ENCODE data around the gene IFNL4. TPM values are rescaled to one million over a fixed set of nuclear protein-coding genes. Genes with fewer than 3 reads are reported as not detected.
A peak's percentile ranks its signal among the peaks of the same experiment; 100 is the strongest.
"Not testable (repeated sequence)": the region's sequence is repeated elsewhere in the genome, so short reads cannot be mapped to it uniquely, and the experiment has no call there.

IFNL4 gene
- total RNA-seq, result not detected

- DNase-seq, result no peak
Measured at GRCh38 chr19:39248806-39249205, at the start of gene IFNL4. TSS of gene IFNL4 (minus strand) at chr19:39248856.

GRCh38 chr19:39297931-39298634 is 49.4 kb upstream of the IFNL4 start:
- peak; percentile 31 for DNase-seq

DNA sequence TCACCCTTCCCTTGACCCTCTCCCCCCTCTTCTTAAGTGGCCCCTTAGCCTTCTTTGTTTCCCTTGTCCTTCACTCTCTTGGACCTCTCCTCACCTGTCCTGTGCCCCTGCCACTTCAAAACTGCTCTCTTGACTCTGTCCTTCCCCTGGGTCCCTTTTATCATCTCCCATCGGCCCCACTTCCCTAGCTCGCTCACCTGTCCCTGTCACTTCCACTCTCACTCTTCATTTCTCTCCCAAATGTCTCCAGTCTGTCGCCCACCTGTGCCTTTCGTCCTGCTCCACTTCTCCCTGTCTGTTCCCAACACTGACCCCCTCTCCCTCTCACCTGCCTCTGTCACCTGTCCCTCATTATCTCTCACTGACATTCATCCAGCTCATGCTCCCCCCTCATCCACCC is 48.2 kb upstream of the IFNL4 start:
- DNase-seq, result no peak

DNA sequence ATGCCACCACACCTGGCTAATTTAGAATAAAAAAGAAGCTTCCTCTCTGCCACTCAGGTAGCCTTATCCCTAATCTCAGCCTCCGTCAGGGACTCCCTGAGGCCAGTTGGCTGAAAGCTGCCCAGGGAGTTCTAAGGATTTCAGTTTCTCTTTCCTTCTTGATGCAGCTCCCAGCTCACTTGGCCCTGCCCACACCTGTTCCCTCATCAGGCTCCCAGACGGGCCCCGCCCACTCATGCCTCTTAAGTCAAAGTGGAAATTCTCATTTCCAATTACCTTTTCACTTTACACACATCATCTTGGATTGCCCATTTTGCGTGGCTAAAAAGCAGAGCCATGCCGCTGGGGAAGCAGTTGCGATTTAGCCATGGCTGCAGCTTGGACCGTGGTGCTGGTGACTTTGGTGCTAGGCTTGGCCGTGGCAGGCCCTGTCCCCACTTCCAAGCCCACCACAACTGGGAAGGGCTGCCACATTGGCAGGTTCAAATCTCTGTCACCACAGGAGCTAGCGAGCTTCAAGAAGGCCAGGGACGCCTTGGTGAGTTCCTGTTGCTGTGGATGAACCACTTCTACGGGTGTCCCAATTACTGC is 47.5 kb upstream of the IFNL4 start, which contains the start of gene IFNL1:
IFNL1 (plus strand) TSS at position 353 of the 591 bp plus-strand sequence; CDS start at position 368, 15 bp downstream.
- DNase-seq, result no peak

- no peak for DNase-seq
Measured at GRCh38 chr19:39293394-39293793, 44.7 kb upstream of the IFNL4 start.

GRCh38 chr19:39284032-39284431 is 35.4 kb upstream of the IFNL4 start:
- no peak for DNase-seq

DNA sequence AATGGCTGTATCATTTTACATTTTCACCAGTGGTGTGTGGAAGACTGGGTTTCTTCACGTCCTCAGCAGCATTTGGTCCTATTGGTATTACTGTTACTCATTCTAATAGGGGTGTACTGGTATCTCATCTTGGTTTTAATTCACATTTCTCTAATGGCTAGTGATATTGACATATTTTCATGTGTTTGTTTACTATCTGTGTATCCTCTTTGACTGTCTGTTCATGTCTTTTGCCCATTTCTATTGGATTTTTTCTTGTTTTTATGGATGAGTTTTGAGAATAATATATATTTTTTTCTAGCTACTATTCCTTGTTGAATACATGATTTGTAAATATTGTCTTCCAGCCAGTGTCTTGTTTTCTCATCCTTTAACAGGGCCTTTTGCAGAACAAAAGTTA is 33.4 kb upstream of the IFNL4 start:
- no peak for DNase-seq

- DNase-seq, result no peak
Measured at GRCh38 chr19:39277598-39277997, 28.9 kb upstream of the IFNL4 start.

GRCh38 chr19:39276740-39277139 is 28.1 kb upstream of the IFNL4 start:
- DNase-seq, result no peak

- no peak for DNase-seq
Measured at GRCh38 chr19:39275578-39275977, 26.9 kb upstream of the IFNL4 start.

GRCh38 chr19:39273859-39274258 is 25.2 kb upstream of the IFNL4 start:
- not testable (repeated sequence) for DNase-seq

- DNase-seq, result no peak
Measured at GRCh38 chr19:39270036-39270871, 21.6 kb upstream of the IFNL4 start.

DNA sequence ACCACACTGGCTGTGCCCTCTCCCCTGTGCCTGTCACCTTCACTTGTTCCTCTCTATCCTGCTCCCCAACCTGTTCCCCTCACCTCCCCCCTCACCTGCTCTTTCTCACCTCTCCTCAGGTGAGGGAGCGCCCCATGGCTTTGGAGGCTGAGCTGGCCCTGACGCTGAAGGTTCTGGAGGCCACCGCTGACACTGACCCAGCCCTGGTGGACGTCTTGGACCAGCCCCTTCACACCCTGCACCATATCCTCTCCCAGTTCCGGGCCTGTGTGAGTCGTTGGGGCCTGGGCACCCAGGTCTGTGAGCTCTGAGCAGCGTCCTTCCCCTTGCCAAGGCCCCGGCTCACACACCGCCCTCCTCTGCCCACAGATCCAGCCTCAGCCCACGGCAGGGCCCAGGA is 20.7 kb upstream of the IFNL4 start:
- DNase-seq, result not testable (repeated sequence)

- DNase-seq, result not testable (repeated sequence)
Measured at GRCh38 chr19:39268531-39269223, 20.0 kb upstream of the IFNL4 start.

GRCh38 chr19:39268085-39268484 is 19.4 kb upstream of the IFNL4 start, which contains the start of gene IFNL2:
TSS of gene IFNL2 (plus strand) at chr19:39268396. CDS start at chr19:39268569, 173 bp downstream.
- DNase-seq, result not testable (repeated sequence)

GRCh38 chr19:39265321-39265916 is 16.8 kb upstream of the IFNL4 start:
- no peak for DNase-seq

DNA sequence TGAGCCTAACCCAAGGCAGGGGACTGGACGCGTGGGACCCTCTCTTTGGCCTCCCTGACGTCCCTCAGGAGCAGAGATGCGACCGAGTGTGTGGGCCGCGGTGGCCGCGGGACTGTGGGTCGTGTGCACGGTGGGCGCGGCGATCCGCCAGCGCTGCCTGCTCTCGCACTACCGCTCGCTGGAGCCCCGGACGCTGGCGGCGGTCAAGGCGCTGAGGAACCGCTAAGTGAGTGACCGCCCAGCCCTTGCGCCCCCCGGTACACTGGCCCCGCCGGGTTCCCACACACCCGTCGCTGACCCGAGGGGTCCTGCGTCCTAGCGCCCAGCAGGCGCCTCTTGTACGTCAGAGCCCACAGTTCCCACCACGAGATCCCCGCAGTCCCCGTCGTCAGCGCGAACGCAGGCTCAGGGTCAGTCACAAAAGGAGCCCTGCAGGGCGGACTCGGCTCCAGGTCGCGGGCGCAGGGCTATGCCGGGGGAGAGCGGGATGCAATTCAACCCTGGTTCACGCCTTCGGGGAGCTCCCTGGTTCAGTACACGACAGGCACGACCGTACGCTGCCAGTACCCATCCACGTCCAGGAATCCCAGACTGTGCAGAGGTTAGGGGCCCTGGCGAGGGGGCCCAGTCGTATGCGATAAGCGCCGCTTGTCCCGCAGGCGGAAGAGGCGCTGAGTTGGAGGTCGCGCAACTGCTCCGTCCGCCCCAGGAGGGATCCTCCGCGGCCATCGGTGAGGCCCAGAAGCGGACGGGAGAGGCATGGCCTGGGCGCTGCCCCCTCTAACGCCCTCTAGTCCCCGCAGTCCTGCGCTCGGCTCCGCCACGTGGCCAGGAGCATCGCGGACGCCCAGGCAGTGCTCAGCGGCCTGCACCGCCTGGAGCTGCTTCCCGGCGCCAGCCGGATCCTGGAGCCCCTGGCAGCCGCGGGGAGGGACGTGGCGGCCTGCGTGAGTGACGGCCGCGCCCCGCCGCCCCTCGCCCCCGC is 15.9 kb upstream of the IFNL4 start:
- DNase-seq, result no peak

DNA sequence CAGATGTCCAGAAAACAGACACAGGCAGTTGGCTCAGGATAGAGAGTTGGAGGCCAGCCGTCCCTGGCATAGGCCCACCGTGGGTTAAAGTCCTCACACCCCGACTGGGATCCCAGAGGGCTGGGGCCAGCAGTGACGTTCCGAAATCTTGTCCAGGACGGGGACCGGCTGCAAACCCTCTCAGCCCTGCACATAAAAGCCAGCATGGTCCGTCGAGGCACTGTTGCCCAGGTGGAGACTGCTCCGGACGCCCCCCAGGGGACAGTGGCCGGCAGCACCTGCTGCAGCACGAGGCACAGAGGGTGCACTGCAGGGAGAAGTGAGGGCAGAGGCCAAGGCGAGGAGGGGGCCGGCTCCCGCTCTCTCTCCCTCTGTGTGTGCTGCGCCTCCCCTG is 15.3 kb upstream of the IFNL4 start:
- DNase-seq, result no peak

DNA sequence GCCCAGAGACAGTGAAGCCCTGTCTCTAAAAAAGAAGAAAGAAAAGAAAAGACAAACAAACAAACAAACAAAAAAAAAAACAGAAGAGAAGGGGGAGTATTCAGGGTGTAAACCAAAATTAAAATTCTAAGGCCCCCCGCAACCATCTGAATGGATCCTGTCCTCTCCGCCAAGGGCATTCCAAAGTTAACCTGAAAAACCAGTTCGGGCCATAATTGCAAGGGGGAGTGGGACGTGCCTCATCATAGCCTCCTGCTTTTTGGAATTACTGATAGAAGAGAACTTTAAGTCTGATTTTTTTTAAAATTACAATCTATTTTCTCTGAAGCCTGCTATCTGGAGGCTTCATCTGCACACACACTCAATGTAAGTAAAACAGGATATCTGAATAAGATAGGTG is 13.8 kb upstream of the IFNL4 start:
- DNase-seq, result no peak

DNA sequence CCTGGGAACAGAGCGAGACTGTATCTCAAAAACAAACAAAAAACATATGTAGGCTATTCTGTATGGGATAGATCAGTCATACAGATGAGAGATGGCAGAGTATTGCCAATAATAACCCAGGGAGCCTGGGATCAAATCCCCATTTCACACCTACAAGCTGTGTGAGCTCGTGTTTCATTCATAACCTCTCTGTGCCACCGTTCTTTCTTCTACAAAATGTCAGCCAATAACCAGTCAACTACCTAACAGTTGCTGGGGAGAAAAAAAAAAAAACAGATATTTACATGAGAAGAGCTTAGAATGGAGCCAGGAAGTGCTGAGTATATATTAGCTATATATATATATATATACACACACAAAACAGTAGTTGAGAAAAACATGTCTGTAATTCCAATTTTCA is 13.0 kb upstream of the IFNL4 start:
- no peak for DNase-seq

DNA sequence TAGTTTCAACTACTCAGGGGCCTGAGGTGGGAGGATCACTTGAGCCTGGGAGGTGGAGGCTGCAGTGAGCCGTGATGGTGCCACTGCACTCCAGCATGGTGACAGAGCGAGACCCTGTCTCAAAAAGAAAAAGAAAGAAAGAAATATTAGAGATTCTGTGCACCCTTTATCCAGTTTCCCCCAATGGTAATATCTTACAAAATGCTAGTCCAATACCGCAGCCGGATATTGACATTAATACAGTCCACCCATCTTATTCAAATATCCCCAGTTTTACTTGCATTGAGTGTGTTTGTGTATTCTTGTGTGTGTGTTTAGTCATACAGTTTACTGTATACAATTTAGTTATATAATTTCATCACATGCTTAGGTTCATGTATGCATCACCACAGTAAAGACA is 8.6 kb upstream of the IFNL4 start:
- no peak for DNase-seq
